GM18867 (cell line): ENCODE results near the gene TMED6.
"Not testable (repeated sequence)": the region's sequence is repeated elsewhere in the genome, so short reads cannot be mapped to it uniquely, and the experiment has no call there.

Experiments
- ATAC-seq: cut with Tn5 transposase; IDR thresholded peaks from one replicate; pipeline ENCODE4 v1.9.1; 2021; ENCODE audit warnings: mild to moderate bottlenecking, moderate library complexity; ENCODE audit not compliant: unreplicated experiment

Gene TMED6

GRCh38 chr16:69306031-69306430, 45.6 kb downstream of the TMED6 start:
- ATAC-seq = no peak

GRCh38 chr16:69302301-69302700, 49.3 kb downstream of the TMED6 start:
- no peak for ATAC-seq

DNA sequence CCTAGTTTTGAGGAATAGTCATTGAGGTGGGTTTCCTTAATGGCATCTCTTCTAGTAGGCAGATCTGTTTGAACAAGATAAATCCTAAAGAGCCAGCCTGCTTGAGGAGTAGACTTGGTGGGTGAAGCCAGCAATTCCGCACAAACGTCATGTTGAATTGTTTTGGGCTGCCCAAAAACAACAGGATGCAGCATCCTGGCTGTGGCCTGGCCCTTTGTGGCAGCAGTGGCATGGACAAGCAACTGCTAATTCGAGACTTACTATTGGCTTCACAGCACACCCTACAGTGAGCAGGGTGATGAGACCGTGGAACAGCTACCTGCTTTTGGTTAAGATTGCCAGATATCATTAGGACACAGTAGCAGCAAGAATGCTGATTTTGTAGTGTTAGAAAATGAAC, 49.7 kb downstream of the TMED6 start:
- ATAC-seq = no peak

- no peak for ATAC-seq
These were observed 50.4 kb downstream of the TMED6 start for GRCh38 chr16:69301187-69301586.

DNA sequence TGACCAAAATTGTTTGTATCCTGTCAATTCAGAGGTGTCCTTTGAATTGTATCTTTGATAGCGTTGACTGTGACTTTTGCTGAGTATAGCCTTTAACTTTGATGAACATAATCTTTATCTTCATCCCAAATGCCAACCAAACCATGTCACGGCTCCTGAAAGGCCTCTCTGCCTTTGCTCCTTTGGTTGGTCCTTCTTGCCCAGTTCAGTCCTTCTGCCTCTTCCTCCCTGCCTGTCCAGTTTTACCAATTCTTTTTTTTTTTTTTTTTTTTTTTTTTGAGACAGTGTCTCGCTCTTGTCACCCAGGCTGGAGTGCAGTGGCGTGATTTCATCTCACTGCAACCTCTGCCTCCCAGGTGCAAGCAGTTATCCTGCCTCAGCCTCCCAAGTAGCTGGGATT, 53.3 kb downstream of the TMED6 start:
- no peak for ATAC-seq

DNA sequence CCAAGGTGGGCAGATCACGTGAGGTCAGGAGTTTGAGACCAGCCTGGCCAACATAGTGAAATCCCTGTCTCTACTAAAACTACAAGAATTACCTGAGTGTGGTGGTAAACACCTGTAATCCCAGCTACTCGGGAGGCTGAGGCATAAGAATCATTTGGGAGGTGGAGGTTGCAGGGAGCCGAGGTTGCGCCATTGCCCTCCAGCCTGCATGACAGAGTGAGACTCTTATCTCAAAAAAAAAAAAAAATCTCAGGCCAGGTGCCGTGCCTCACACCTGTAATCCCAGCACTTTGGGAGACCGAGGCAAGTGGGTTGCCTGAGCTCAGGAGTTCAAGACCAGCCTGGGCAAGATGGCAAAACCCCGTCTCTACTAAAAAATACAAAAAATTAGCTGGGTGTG, 54.8 kb downstream of the TMED6 start:
- ATAC-seq = not testable (repeated sequence)

DNA sequence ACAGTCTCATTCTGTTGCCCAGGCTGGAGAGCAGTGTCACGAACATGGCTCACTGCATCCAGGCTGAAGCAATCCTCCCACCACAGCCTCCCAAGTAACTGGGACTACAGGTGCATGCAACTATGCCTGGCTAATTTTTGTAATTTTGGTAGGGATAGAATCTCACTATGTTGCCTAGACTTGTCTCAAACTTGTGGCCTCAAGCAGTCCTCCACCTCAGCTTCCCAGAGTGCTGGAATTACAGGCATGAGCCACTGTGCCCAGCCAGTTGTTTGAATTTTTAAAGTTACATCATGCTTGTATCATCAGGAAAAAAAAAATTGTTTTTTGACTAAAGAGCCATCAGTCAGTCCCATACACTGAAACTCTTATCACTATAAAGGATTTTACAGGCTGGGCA, 57.5 kb downstream of the TMED6 start:
- ATAC-seq = no peak

- ATAC-seq = no peak
These were observed 58.2 kb downstream of the TMED6 start for GRCh38 chr16:69293401-69293800.
